Measurements from ENCODE around the gene TLN1.

The TLN1 gene

DNA sequence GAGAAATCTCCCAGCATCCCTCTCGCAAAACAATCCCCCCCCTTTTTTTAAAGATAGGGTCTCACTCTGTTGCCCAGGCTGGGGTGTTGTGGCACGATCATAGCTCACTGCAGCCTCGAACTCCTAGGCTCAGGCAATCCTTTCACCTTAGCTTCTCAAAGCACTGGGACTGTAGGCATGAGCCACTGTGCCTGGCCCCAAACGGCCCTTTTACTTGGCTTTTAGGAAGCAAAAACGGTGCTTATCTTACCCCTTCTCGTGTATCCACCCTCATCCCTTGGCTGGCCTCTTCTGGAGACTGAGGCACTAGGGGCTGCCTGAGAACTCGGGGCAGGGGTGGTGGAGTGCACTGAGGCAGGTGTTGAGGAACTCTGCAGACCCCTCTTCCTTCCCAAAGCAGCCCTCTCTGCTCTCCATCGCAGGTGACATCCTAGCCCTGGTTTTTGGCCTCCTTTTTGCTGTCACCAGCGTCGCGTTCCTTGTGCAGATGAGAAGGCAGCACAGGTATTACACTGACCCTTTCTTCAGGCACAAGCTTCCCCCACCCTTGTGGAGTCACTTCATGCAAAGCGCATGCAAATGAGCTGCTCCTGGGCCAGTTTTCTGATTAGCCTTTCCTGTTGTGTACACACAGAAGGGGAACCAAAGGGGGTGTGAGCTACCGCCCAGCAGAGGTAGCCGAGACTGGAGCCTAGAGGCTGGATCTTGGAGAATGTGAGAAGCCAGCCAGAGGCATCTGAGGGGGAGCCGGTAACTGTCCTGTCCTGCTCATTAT, 51.5 kb downstream of the TLN1 start:
- no peak overlapping the region for H3K4me3 ChIP-seq (replicated peaks; ENCODE audit: low read depth, low read length)
- TF ChIP-seq CTCF (IDR thresholded peaks at IDR 0.05; ENCODE audit: low read depth, low read length, missing control alignments), result no peak
- DNase-seq (ENCODE audit: extremely low read depth, low read depth), result no peak

GRCh38 chr9:35679766-35680330, 52.1 kb downstream of the TLN1 start:
- TF ChIP-seq CTCF (IDR thresholded peaks at IDR 0.05; ENCODE audit: low read depth, low read length, missing control alignments), result no peak
- no peak overlapping the region for H3K4me3 ChIP-seq (replicated peaks; ENCODE audit: low read depth, low read length)
- no peak for DNase-seq (ENCODE audit: extremely low read depth, low read depth)

DNA sequence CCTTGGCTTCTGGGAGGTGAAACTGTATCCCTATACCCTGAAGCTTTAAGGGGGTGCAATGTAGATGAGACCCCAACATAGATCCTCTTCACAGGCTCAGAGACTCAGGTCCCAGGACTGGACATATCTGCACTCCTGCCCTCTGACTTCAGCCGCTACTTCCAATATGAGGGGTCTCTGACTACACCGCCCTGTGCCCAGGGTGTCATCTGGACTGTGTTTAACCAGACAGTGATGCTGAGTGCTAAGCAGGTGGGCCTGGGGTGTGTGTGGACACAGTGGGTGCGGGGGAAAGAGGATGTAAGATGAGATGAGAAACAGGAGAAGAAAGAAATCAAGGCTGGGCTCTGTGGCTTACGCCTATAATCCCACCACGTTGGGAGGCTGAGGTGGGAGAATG, 52.9 kb downstream of the TLN1 start:
- TF ChIP-seq CTCF (IDR thresholded peaks at IDR 0.05; ENCODE audit: low read depth, low read length, missing control alignments), result no peak
- H3K4me3 ChIP-seq (replicated peaks; ENCODE audit: low read depth, low read length), result no peak overlapping the region
- DNase-seq (ENCODE audit: extremely low read depth, low read depth), result no peak

GRCh38 chr9:35675732-35676392, 56.1 kb downstream of the TLN1 start:
- TF ChIP-seq CTCF (IDR thresholded peaks at IDR 0.05; ENCODE audit: low read depth, low read length, missing control alignments), result no peak
- peak overlapping the region; percentile 36 for H3K4me3 ChIP-seq (replicated peaks; ENCODE audit: low read depth, low read length)
- no peak for DNase-seq (ENCODE audit: extremely low read depth, low read depth)

GRCh38 chr9:35675204-35675603, 56.8 kb downstream of the TLN1 start:
- H3K4me3 ChIP-seq (replicated peaks; ENCODE audit: low read depth, low read length), result no peak overlapping the region
- no peak for DNase-seq (ENCODE audit: extremely low read depth, low read depth)
- no peak for TF ChIP-seq CTCF (IDR thresholded peaks at IDR 0.05; ENCODE audit: low read depth, low read length, missing control alignments)

GRCh38 chr9:35674025-35674361, 58.0 kb downstream of the TLN1 start:
- TF ChIP-seq CTCF (IDR thresholded peaks at IDR 0.05; ENCODE audit: low read depth, low read length, missing control alignments), result no peak
- no peak overlapping the region for H3K4me3 ChIP-seq (replicated peaks; ENCODE audit: low read depth, low read length)
- DNase-seq (ENCODE audit: extremely low read depth, low read depth), result no peak
